ENCODE measurements around the gene LIME1. TPM values are rescaled to one million over a fixed set of nuclear protein-coding genes. Genes with fewer than 3 reads are reported as not detected.

The LIME1 gene
- total RNA-seq, 2 experiments from 2014 or later: 149 to 165 TPM

DNA sequence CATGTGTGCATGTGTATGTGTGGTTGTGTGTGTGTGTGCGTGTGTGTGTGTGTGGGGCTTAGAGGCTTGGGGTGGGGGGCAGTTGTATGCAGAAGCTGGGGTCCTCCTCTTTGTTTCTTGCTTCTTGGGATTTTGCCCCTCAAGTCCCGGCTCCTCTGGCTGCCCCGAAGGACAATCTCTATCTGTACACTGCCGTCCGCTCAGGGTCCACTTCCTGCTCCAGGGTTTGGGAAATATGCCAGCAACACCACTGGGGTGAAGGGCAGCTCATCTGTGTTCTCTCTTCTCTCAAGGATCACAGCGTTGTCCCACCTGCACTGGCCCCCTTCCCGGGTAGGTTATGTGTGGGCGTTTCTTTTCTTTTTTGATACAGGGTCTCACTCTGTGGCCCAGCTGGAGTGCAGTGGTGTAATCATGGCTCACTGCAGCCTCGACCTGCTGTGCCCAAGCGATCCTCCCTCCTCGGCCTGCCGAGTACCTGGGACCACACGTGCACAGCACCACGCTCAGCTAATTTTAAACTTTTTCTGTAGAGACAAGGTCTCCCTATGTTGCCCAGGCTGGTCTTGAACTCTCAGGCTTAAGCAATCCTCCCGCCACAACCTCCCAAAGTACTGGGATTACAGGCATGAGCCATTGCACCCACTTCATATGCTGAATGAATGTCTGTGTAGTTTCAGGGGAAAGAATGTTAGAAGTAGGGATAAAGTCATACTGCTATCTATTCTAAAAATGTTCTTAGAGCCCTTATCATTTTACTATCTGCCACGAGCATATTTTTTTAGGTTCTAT is 28.8 kb downstream of the LIME1 start:
- Histone ChIP-seq H3K27ac (ENCODE audit: low read depth in 1 of 2, low read length in 2 of 2) (no peak overlapping the region), H3K27me3 (ENCODE audit: control insufficient read depth in 1 of 2, insufficient read depth in 2 of 2, low read length in 2 of 2) (no peaks in the 10 kb centered on the region), H3K36me3 (ENCODE audit: insufficient read depth, low read length) (no peaks in the 10 kb centered on the region), H3K4me3 (ENCODE audit: low read length) (no peak overlapping the region), H3K4me1 (ENCODE audit: insufficient read depth, low read length) (no peaks in the 10 kb centered on the region), H3K9me3 (ENCODE audit: control insufficient read depth in 1 of 2, insufficient read depth in 1 of 2, low read length in 2 of 2) (no peaks in the 10 kb centered on the region)
- Mint-ChIP-seq H3K4me1 (ENCODE audit: low read depth) (no peaks in the 10 kb centered on the region), H3K4me3 (no peak overlapping the region), H3K9me3 (no peaks in the 10 kb centered on the region), H3K27ac (no peak overlapping the region), H3K27me3 (no peaks in the 10 kb centered on the region), H3K36me3 (ENCODE audit: low read depth) (no peaks in the 10 kb centered on the region)
- intact Hi-C loops (cut with DNase I, micrococcal nuclease): loop anchor here in 1 of 2 experiments (2.0 kb wide), 1 partner anchor 40 kb away; no protein-coding TSS in a partner anchor
- ChIA-PET CTCF (no interaction called here), POLR2A (no interaction called here)
- DNase-seq (no peak), ATAC-seq (ENCODE audit: poor library complexity) (no peak)
- TF ChIP-seq, protein P1, sequence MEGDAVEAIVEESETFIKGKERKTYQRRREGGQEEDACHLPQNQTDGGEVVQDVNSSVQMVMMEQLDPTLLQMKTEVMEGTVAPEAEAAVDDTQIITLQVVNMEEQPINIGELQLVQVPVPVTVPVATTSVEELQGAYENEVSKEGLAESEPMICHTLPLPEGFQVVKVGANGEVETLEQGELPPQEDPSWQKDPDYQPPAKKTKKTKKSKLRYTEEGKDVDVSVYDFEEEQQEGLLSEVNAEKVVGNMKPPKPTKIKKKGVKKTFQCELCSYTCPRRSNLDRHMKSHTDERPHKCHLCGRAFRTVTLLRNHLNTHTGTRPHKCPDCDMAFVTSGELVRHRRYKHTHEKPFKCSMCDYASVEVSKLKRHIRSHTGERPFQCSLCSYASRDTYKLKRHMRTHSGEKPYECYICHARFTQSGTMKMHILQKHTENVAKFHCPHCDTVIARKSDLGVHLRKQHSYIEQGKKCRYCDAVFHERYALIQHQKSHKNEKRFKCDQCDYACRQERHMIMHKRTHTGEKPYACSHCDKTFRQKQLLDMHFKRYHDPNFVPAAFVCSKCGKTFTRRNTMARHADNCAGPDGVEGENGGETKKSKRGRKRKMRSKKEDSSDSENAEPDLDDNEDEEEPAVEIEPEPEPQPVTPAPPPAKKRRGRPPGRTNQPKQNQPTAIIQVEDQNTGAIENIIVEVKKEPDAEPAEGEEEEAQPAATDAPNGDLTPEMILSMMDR (IDR thresholded peaks at IDR 0.05): no peak

GRCh38 chr20:63765902-63766301 is 29.4 kb downstream of the LIME1 start:
- POLR2A ChIA-PET: interaction anchor here (0.7 kb wide), 1 partner anchor 39 kb away, joined by 4 read pairs; no protein-coding TSS in a partner anchor
- CTCF ChIA-PET: no interaction called here
- DNase-seq (no peak), ATAC-seq (ENCODE audit: poor library complexity) (no peak)
- no peaks in the 10 kb centered on the region for H3K27me3 ChIP-seq (ENCODE audit: control insufficient read depth in 1 of 2, insufficient read depth in 2 of 2, low read length in 2 of 2)
- Mint-ChIP-seq H3K4me3 (no peak overlapping the region), H3K4me1 (ENCODE audit: low read depth) (no peaks in the 10 kb centered on the region), H3K27ac (no peak overlapping the region), H3K36me3 (ENCODE audit: low read depth) (no peaks in the 10 kb centered on the region), H3K27me3 (no peaks in the 10 kb centered on the region), H3K9me3 (no peaks in the 10 kb centered on the region)
- H3K36me3 ChIP-seq (ENCODE audit: insufficient read depth, low read length): no peaks in the 10 kb centered on the region
- H3K27ac ChIP-seq (ENCODE audit: low read depth in 1 of 2, low read length in 2 of 2): no peak overlapping the region
- H3K4me1 ChIP-seq (ENCODE audit: insufficient read depth, low read length): no peaks in the 10 kb centered on the region
- H3K4me3 ChIP-seq (ENCODE audit: low read length): no peak overlapping the region
- no peaks in the 10 kb centered on the region for H3K9me3 ChIP-seq (ENCODE audit: control insufficient read depth in 1 of 2, insufficient read depth in 1 of 2, low read length in 2 of 2)
- intact Hi-C loops (cut with DNase I, micrococcal nuclease): loop anchor here in 1 of 2 experiments (2.0 kb wide), 1 partner anchor 39 kb away; no protein-coding TSS in a partner anchor
- TF ChIP-seq, protein P1 (IDR thresholded peaks at IDR 0.05): no peak

GRCh38 chr20:63766695-63767426 is 30.4 kb downstream of the LIME1 start:
- Mint-ChIP-seq H3K36me3 (ENCODE audit: low read depth) (no peaks in the 10 kb centered on the region), H3K9me3 (no peaks in the 10 kb centered on the region), H3K27me3 (no peaks in the 10 kb centered on the region), H3K4me1 (ENCODE audit: low read depth) (no peaks in the 10 kb centered on the region), H3K27ac (no peak overlapping the region), H3K4me3 (no peak overlapping the region)
- DNase-seq (no peak), ATAC-seq (ENCODE audit: poor library complexity) (no peak)
- ChIA-PET CTCF (interaction anchor here (1.2 kb wide), 1 partner anchor 19 kb away, joined by 5 read pairs; no protein-coding TSS in a partner anchor), POLR2A (interaction anchor here (0.7 kb wide), 1 partner anchor 40 kb away, joined by 4 read pairs; no protein-coding TSS in a partner anchor)
- Histone ChIP-seq H3K9me3 (ENCODE audit: control insufficient read depth in 1 of 2, insufficient read depth in 1 of 2, low read length in 2 of 2) (no peaks in the 10 kb centered on the region), H3K4me1 (ENCODE audit: insufficient read depth, low read length) (no peaks in the 10 kb centered on the region), H3K36me3 (ENCODE audit: insufficient read depth, low read length) (no peaks in the 10 kb centered on the region), H3K4me3 (ENCODE audit: low read length) (no peak overlapping the region), H3K27me3 (ENCODE audit: control insufficient read depth in 1 of 2, insufficient read depth in 2 of 2, low read length in 2 of 2) (no peaks in the 10 kb centered on the region), H3K27ac (ENCODE audit: low read depth in 1 of 2, low read length in 2 of 2) (no peak overlapping the region)
- TF ChIP-seq, protein P1 (IDR thresholded peaks at IDR 0.05): no peak
- intact Hi-C loops (cut with DNase I, micrococcal nuclease): no loop called here
